Bronchial epithelial cell (primary cell): Measurements from ENCODE around the gene EXOSC2. TPM values are rescaled to one million over a fixed set of nuclear protein-coding genes. Genes with fewer than 3 reads are reported as not detected.

ENCODE experiments used
- DNase-seq: peaks from one replicate; pipeline ENCODE4 v3.0.0-alpha.2; 2010; ENCODE audit warnings: low read depth
- FAIRE-seq: peaks from 2 replicates; lab custom pipeline; 2011; peaks lifted over from hg19 to GRCh38; lab: Jason Lieb, UNC
- H3K27me3 ChIP-seq: 2 replicates; pipeline ENCODE4 v1.5.1; 2011; ENCODE audit warnings: low read length; ENCODE audit not compliant: control insufficient read depth, insufficient read depth
- H3K36me3 ChIP-seq: 2 replicates; pipeline ENCODE4 v1.5.1; 2011; ENCODE audit warnings: low read length; ENCODE audit not compliant: control insufficient read depth, insufficient read depth
- H3K4me3 ChIP-seq: 2 replicates; pipeline ENCODE4 v1.5.1; 2011; ENCODE audit warnings: mild to moderate bottlenecking, low read depth, low read length, control low read depth
- total RNA-seq: library from RNA; depleted of rRNA; stranded (reverse); fragments of >200 nt; gene quantifications from 2 replicates; pipeline ENCODE4 v1.2.1, GENCODE V29; 2014
- TF ChIP-seq, protein P1 (sequence below): IDR thresholded peaks from 2 replicates; pipeline ENCODE4 v1.5.1; 2011; ENCODE audit warnings: mild to moderate bottlenecking, moderate library complexity, low read length, control low read depth, inconsistent platforms; ENCODE audit not compliant: insufficient read depth, severe bottlenecking

EXOSC2 gene
- total RNA-seq, 1 donor from 2014 or later = 38.7 TPM

DNA sequence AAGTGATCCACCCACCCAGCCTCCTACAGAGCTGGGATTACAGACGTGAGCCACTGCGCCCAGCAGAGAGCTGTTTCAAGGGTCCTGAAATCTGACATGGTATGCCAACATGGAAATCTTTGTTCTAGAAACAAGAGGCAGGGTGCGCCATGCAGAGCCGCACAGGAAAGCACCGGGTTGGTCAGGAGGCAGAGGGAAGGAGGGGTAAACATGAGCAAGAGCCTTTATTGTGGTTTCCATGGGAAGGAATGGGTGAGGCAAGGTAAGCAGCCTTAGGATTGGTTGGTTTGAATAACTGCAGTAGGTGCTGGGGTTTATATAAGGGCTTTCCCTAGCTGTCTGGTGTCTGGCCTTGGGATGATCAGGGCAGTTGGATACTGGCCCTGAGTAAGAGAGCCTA, 5.5 kb upstream of the EXOSC2 start:
- TF ChIP-seq, protein P1, sequence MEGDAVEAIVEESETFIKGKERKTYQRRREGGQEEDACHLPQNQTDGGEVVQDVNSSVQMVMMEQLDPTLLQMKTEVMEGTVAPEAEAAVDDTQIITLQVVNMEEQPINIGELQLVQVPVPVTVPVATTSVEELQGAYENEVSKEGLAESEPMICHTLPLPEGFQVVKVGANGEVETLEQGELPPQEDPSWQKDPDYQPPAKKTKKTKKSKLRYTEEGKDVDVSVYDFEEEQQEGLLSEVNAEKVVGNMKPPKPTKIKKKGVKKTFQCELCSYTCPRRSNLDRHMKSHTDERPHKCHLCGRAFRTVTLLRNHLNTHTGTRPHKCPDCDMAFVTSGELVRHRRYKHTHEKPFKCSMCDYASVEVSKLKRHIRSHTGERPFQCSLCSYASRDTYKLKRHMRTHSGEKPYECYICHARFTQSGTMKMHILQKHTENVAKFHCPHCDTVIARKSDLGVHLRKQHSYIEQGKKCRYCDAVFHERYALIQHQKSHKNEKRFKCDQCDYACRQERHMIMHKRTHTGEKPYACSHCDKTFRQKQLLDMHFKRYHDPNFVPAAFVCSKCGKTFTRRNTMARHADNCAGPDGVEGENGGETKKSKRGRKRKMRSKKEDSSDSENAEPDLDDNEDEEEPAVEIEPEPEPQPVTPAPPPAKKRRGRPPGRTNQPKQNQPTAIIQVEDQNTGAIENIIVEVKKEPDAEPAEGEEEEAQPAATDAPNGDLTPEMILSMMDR = no peak
- DNase-seq = no peak
- H3K27me3 ChIP-seq = no peaks in the 10 kb centered on the region
- H3K4me3 ChIP-seq = no peak overlapping the region
- FAIRE-seq = no peak
- no peaks in the 10 kb centered on the region for H3K36me3 ChIP-seq

DNA sequence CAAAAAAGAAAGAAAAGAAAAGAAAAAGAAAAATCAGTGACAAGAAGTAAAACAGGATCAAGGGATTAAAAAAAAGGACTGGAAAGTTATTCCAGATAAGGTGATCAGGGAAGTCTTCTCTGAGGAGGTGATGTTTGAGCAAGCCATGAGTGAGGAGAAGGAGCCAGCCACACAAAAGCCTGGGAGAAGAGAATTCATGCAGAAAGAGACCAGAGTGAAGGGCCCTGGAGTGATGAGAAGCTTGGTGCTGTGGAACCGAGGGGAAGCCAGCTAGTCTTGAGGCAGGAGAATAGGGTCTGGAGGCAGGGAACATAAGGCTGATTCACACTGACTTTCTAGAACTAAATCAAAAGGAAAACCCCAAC, 4.0 kb upstream of the EXOSC2 start:
- no peak for FAIRE-seq
- TF ChIP-seq, protein P1 = no peak
- H3K27me3 ChIP-seq = no peaks in the 10 kb centered on the region

DNA sequence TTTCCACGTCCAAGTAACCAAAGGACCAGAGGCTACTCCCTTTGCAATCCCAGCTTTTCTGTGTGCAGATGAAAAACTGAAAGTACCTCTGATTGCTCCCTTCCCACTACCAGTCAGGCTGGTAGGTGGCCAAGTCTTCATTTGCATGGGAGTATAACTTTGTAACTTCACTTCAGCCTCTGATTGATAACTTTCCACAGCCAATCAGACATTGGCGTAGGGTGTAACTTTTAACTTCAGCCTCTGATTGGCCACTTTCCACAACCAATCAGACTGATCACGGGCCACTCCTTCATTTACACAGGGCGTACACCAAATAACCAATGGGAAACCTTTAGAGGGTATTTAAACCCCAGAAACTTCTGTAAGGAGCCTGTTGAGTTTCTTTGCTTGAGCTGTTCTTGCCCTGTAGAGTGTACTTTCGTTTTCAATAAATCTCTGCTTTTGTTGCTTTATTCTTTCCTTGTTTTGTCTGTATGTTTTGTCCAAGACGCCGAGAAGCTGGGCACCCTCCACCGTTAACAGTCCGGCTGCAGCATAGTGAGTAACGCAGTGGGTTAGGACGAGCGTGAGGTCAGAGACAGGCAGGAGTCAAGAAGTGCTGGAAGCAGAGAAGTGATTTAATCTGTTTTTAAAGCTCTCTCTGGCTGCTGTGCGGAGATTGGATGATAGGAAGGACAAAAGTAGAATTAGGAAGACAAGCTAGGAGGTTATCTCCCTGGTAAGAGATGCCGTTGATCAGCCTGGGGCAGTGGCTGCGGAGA, 3.5 kb upstream of the EXOSC2 start:
- peak; percentile 93 for DNase-seq
- Histone ChIP-seq H3K36me3 (no peaks in the 10 kb centered on the region), H3K27me3 (no peaks in the 10 kb centered on the region), H3K4me3 (peak overlapping the region; percentile 7)
- TF ChIP-seq, protein P1 = no peak
- FAIRE-seq = peak; percentile 28

More for the DNA sequence above, 4.0 kb upstream of the EXOSC2 start:
- DNase-seq = no peak
- Histone ChIP-seq H3K36me3 (no peaks in the 10 kb centered on the region), H3K4me3 (no peak overlapping the region)

DNA sequence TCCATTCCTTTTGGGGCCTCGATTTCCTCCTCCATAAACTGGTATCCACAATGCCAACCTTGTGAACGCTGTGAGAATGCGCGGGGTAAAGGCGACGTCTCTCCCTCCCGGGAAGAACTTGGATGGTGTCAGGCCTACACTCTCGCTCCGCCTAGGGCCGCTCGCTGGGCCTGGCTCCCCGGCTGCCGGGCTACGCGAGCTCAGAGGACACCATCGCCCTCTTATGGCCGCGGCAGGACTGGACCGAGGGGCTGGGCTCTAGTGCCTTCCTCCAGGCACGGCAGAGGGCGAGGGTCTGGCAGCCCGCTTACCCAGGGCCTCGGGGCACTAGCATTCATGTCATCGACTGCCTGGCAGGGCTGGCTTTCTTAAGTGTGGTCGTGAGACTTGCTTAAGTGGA, 1.3 kb upstream of the EXOSC2 start:
- H3K4me3 ChIP-seq = no peak overlapping the region
- TF ChIP-seq, protein P1 = peak; percentile 14
- FAIRE-seq (no peak), DNase-seq (no peak)
- peaks cover 2% of the 10 kb centered on the region for H3K36me3 ChIP-seq
- H3K27me3 ChIP-seq = no peaks in the 10 kb centered on the region

DNA sequence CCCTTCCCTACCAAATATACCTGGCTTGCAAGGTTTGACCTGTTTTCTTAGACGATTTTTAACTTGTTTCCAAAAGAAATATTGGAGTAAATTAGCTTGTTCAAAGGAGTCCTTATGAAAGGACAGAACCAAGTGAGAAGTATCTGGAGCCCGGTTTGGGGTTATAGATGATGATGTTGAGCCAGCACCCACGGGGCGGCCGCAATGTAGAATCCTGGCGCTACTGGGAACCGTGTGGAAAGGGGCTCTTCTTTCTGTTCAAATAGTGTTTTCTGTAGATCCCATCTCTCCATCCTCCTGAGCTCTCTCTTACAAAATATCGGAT, 517 bp upstream of the EXOSC2 start:
- TF ChIP-seq, protein P1 = no peak
- Histone ChIP-seq H3K27me3 (no peaks in the 10 kb centered on the region), H3K36me3 (peaks cover 5% of the 10 kb centered on the region), H3K4me3 (peak overlapping the region; percentile 94)
- FAIRE-seq (no peak), DNase-seq (no peak)

DNA sequence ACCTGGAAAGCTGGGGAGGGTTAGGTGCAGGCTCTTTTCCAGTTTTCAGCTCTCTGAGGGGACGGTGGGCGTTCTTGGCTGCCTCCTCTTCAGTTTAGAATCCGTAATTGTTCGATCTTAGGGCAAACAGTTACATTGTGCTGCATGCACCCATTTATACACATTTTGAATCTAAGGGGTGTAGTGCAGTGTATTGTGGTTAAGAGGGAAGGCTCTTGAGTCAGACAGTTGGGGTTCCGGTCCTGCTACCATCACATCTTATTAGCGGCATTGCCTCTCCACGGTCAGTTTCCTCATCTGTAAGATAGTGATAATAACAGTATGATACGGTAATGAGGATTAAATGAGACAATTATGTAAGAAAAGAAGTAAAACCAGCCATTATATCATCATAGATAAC, 625 bp downstream of the EXOSC2 start:
- TF ChIP-seq, protein P1 = no peak
- FAIRE-seq (no peak), DNase-seq (no peak)
- H3K27me3 ChIP-seq = no peaks in the 10 kb centered on the region
- H3K36me3 ChIP-seq = peaks cover 10% of the 10 kb centered on the region
- peak overlapping the region; percentile 94 for H3K4me3 ChIP-seq
